ENCODE measurements around the gene DAZAP1.

GRCh38 chr19:1457892-1458291 lies 50.5 kb downstream of the DAZAP1 start:
- TF ChIP-seq CTCF (conservative IDR thresholded peaks at IDR 0.05; ENCODE audit: low read length) (no peak), EZH2phosphoT487 (IDR thresholded peaks at IDR 0.05; ENCODE audit: borderline replicate concordance) (no peak)

Measured in Loucy (cell line).